Keratinocyte (primary cell): Measurements from ENCODE around the gene STIMATE.

Experiments used
- EZH2 ChIP-seq: IDR thresholded peaks from one replicate; pipeline ENCODE4 v1.6.1; 2012; ENCODE audit warnings: inconsistent platforms, mild to moderate bottlenecking, low read length, moderate library complexity
- TF ChIP-seq, protein P1 (sequence below), 3 experiments: IDR thresholded peaks in 1 of 3; conservative IDR thresholded peaks in 1 of 3; optimal IDR thresholded peaks in 1 of 3; 2 replicates in 2 of 3; 3 replicates in 1 of 3; pipeline versions ENCODE3 to v1.5.1; 2011; ENCODE audit warnings: low read length in 3 of 3, mild to moderate bottlenecking in 3 of 3, moderate library complexity in 2 of 3, control low read depth in 1 of 3, inconsistent platforms in 1 of 3; ENCODE audit not compliant: insufficient read depth in 2 of 3; ENCODE audit errors: extremely low read depth in 1 of 3

DNA sequence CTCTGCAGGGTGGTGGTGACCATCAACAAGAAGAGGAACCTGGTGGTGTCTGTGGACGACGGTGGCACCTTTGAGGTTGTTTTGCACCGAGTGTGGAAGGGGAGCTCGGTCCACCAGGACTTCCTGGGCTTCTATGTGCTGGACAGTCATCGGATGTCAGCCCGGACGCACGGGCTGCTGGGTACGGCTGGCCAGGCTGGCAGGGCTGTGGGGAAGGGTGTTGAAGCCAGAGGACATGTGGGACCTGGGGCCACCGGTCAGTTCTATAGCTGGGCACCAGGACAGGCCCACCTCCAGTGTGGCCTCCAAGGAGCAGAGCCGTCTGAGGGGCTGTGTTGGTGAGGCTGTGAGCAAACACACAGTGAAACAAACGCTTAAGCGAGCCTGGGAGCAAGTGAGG lies 106.6 kb downstream of the STIMATE start:
- TF ChIP-seq, protein P1, sequence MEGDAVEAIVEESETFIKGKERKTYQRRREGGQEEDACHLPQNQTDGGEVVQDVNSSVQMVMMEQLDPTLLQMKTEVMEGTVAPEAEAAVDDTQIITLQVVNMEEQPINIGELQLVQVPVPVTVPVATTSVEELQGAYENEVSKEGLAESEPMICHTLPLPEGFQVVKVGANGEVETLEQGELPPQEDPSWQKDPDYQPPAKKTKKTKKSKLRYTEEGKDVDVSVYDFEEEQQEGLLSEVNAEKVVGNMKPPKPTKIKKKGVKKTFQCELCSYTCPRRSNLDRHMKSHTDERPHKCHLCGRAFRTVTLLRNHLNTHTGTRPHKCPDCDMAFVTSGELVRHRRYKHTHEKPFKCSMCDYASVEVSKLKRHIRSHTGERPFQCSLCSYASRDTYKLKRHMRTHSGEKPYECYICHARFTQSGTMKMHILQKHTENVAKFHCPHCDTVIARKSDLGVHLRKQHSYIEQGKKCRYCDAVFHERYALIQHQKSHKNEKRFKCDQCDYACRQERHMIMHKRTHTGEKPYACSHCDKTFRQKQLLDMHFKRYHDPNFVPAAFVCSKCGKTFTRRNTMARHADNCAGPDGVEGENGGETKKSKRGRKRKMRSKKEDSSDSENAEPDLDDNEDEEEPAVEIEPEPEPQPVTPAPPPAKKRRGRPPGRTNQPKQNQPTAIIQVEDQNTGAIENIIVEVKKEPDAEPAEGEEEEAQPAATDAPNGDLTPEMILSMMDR (optimal IDR thresholded peaks at IDR 0.05 in 1 of 3, IDR thresholded peaks at IDR 0.05 in 1 of 3, conservative IDR thresholded peaks at IDR 0.05 in 1 of 3; ENCODE audit: extremely low read depth in 1 of 3, insufficient read depth in 2 of 3, low read length in 3 of 3), result no peak
- no peak for TF ChIP-seq EZH2
